ENCODE data around the gene AGFG1. TPM values are rescaled to one million over a fixed set of nuclear protein-coding genes. Genes with fewer than 3 reads are reported as not detected.
"Not testable (repeated sequence)": the region's sequence is repeated elsewhere in the genome, so short reads cannot be mapped to it uniquely, and the experiment has no call there.

AGFG1 gene
- total RNA-seq, 1 experiment from 2014 or later, result 122 TPM

DNA sequence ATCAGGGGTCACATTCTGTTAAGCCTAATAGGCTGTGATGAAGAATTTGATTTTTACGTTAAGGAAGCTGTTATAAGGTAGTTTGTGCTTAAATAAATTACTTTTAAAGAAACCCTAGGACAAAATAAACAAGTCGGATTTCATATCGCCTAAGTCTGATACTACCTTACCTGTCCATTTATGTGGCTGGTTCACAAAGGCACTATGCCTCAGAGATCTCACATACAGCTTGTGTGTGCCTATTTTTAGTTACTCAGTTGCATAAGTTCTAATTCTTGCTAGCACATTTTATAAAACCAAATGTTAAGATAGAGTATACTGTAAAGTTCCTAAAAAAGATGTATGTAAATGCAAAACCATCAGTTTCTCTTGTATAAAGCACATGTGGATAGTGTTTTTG is 40.0 kb downstream of the AGFG1 start:
- H3K9me3 ChIP-seq (replicated peaks), result no peaks in the 10 kb centered on the region
- H3K4me3 ChIP-seq, result no peak overlapping the region
- no peak overlapping the region for H3K27ac ChIP-seq
- DNase-seq (ENCODE audit: low read depth in 1 of 2, low spot score in 2 of 2), result no peak
- no peaks in the 10 kb centered on the region; the same call in 1 of the 2 replicates for H3K36me3 ChIP-seq
- no peaks in the 10 kb centered on the region for H3K27me3 ChIP-seq (replicated peaks)
- H3K4me1 ChIP-seq (replicated peaks), result peaks cover 25% of the 10 kb centered on the region

DNA sequence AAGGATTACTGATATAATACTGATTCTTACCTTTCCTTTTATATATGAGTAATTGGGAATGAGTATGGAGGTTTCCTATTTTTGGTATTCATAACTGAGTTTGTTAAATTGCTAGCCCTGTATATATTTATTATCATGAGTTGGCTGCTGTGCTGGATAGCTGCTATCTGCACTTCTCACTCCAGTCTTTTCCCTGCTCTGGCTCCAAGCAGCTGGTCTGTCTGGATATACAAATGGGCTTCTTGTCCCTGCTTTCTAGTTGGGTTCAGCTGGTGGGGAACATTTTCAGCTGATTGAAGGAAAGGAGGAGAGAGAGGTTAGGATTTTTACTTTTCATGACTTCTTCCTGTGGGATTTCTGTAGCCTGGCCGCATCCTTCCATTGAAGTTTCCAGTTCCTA is 41.2 kb downstream of the AGFG1 start:
- Histone ChIP-seq H3K27ac (no peak overlapping the region), H3K4me1 (replicated peaks) (peaks cover 29% of the 10 kb centered on the region), H3K4me3 (no peak overlapping the region), H3K27me3 (replicated peaks) (no peaks in the 10 kb centered on the region), H3K9me3 (replicated peaks) (no peaks in the 10 kb centered on the region), H3K36me3 (no peaks in the 10 kb centered on the region; the same call in 1 of the 2 replicates)
- DNase-seq (ENCODE audit: low read depth in 1 of 2, low spot score in 2 of 2), result no peak

DNA sequence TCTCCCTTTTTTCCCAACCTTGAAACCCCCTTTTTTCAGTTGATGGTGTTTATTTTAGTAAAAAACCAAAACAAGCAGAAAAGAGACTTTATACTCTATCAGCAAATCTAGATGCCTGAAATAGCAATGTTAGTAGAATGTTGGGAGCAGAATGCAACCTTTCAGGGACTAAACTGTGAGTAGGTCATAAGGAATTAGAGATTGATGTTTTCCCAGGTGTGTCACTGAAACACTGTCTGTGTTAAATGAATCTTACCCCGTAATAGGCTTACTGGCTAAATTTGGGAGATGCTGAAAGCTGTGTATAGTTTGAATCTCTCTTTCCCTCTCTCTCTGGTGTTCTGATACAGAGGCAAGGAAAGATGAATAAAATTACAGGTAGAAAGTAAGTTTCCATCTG is 43.8 kb downstream of the AGFG1 start:
- Histone ChIP-seq H3K27ac (no peak overlapping the region), H3K4me1 (replicated peaks) (peaks cover 18% of the 10 kb centered on the region), H3K36me3 (0 out of 2 replicates have a peak, but pooled peaks cover 2% of the 10 kb centered on the region), H3K9me3 (replicated peaks) (no peaks in the 10 kb centered on the region), H3K4me3 (no peak overlapping the region), H3K27me3 (replicated peaks) (no peaks in the 10 kb centered on the region)
- DNase-seq (ENCODE audit: low read depth in 1 of 2, low spot score in 2 of 2), result no peak

DNA sequence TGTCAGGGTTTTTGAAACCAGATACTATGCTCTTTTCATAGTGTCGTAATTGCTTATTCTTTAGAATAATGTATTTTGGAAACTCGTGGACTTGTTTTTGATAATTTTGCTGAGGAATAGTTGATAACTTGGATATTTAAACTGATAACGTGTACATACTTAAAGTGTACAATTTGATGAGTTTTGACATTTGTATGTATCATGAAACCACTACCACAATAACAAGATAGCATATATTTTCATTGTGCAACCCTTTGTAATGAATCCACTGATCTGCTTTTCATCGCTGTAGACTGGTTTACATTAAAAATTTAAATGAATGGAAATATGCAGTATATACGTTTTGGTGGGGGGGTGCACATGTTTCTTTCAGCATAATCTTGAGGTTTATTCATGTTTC is 45.8 kb downstream of the AGFG1 start:
- H3K27me3 ChIP-seq (replicated peaks), result no peaks in the 10 kb centered on the region
- H3K9me3 ChIP-seq (replicated peaks), result no peaks in the 10 kb centered on the region
- no peak for DNase-seq (ENCODE audit: low read depth in 1 of 2, low spot score in 2 of 2)
- no peak overlapping the region for H3K27ac ChIP-seq
- peaks cover 16% of the 10 kb centered on the region for H3K4me1 ChIP-seq (replicated peaks)
- H3K4me3 ChIP-seq, result no peak overlapping the region
- peaks cover 15% of the 10 kb centered on the region for H3K36me3 ChIP-seq

DNA sequence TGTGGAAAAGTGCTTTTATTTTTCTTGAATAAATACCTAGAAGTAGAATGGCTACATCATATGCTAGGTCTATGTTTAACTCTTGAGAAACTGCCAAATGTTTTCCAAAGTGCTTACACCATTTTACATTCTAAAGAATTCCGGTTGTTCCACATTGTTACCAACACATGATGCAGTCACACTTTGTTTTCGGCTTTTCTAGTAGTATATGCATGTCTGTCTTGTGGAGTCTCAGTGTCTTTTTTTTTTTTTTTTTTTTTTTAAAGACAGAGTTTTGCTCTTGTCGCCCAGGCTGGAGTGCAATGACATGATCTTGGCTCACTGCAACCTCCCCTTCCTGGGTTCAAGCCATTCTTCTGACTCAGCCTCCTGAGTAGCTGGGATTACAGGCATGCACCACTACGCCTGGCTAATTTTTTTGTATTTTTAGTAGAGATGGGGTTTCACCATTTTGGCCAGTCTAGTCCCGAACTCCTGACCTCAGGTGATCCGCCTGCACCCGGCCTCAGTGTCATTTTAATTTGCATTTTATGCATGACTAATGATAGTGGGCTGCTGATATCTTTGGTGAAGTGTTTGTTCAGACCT is 46.4 kb downstream of the AGFG1 start:
- Histone ChIP-seq H3K36me3 (peaks cover 15% of the 10 kb centered on the region), H3K4me1 (replicated peaks) (peaks cover 16% of the 10 kb centered on the region)
- not testable (repeated sequence) for H3K9me3 ChIP-seq (replicated peaks); H3K27me3 ChIP-seq (replicated peaks); H3K4me3 ChIP-seq; H3K27ac ChIP-seq; DNase-seq (ENCODE audit: low read depth in 1 of 2, low spot score in 2 of 2)

DNA sequence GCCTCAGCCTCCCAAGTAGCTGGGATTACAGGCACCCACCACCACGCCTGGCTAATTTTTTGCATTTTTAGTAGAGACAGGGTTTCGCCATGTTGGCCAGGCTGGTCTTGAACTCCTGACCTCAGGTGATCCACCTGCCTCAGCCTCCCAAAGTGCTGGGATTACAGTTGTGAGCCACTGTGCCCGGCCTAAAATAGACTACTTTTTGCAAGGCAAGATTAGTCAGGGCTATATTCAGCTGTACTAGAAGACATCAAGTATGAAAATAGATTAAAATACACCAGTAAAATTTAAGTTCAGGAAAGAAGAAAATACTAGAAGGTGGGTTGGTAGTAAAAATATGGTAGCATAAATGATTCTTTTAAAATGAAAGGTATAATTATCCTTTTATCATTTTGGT is 49.2 kb downstream of the AGFG1 start:
- H3K4me1 ChIP-seq (replicated peaks), result not testable (repeated sequence)
- peaks cover 40% of the 10 kb centered on the region for H3K36me3 ChIP-seq

DNA sequence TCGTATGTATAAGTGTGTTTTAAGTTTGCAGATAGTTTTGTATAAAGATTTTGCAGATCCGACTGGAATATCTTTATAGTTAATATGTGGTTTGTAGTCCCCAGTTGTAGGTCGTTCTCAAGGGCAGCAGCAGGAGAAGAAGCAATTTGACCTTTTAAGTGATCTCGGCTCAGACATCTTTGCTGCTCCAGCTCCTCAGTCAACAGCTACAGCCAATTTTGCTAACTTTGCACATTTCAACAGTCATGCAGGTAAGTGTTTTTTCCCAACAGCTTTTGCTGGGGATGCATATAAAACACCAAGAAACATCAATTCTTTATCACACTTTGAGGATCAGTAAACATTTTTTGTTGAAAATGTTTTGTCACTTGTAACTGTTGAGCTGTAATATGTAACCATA is 52.7 kb downstream of the AGFG1 start:
- Histone ChIP-seq H3K9me3 (replicated peaks) (no peaks in the 10 kb centered on the region), H3K4me3 (no peak overlapping the region), H3K27me3 (replicated peaks) (no peaks in the 10 kb centered on the region), H3K36me3 (peaks cover 46% of the 10 kb centered on the region), H3K27ac (no peak overlapping the region), H3K4me1 (replicated peaks) (no peaks in the 10 kb centered on the region)
- no peak for DNase-seq (ENCODE audit: low read depth in 1 of 2, low spot score in 2 of 2)

More for the DNA sequence above, 49.2 kb downstream of the AGFG1 start:
- not testable (repeated sequence) for H3K27me3 ChIP-seq (replicated peaks); DNase-seq (ENCODE audit: low read depth in 1 of 2, low spot score in 2 of 2); H3K27ac ChIP-seq; H3K9me3 ChIP-seq (replicated peaks); H3K4me3 ChIP-seq

DNA sequence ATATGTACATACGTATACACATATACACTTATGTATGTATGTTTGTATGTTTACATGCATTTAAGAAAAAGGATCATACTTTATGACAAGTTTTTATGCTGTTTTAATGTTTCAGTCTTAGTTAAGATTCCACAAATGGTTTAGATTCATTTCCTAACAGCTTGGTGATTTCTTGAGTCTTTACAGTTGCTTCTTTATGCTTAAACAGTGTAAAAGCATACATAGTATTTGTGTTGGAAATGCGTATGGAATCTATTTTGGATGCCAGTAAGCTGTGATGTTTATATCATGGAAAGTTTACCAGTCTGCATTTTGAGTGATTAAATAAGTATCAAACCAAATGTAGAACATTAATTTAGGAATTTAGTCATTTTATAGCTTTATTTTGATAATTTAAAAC is 55.4 kb downstream of the AGFG1 start:
- no peaks in the 10 kb centered on the region for H3K4me1 ChIP-seq (replicated peaks)

DNA sequence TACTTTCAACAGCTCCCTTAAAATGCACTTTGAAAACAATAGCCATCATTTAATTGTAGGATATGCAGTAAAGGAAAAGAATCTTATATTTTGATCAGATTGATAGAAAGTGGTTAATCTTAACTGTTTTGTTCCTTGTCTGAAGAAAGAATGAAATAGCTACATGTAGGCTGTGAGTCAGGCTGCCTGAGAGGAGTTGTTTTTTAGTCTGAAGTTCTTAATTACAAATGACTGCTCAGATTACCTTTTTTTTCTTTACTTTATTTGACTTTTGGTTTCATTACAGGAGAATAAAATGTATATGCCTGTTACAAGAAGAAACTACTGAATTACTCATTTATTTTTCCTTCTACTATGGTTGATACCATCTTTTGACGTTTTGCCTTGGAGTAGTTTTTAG is 56.8 kb downstream of the AGFG1 start:
- H3K27ac ChIP-seq, result no peak overlapping the region
- H3K36me3 ChIP-seq, result peaks cover 56% of the 10 kb centered on the region
- no peaks in the 10 kb centered on the region for H3K27me3 ChIP-seq (replicated peaks)
- no peak for DNase-seq (ENCODE audit: low read depth in 1 of 2, low spot score in 2 of 2)
- no peaks in the 10 kb centered on the region for H3K4me1 ChIP-seq (replicated peaks)
- no peaks in the 10 kb centered on the region for H3K9me3 ChIP-seq (replicated peaks)
- no peak overlapping the region for H3K4me3 ChIP-seq

More for the DNA sequence above, 55.4 kb downstream of the AGFG1 start:
- Histone ChIP-seq H3K4me3 (no peak overlapping the region), H3K36me3 (peaks cover 49% of the 10 kb centered on the region), H3K27me3 (replicated peaks) (no peaks in the 10 kb centered on the region), H3K27ac (no peak overlapping the region), H3K9me3 (replicated peaks) (no peaks in the 10 kb centered on the region)
- DNase-seq (ENCODE audit: low read depth in 1 of 2, low spot score in 2 of 2), result no peak

DNA sequence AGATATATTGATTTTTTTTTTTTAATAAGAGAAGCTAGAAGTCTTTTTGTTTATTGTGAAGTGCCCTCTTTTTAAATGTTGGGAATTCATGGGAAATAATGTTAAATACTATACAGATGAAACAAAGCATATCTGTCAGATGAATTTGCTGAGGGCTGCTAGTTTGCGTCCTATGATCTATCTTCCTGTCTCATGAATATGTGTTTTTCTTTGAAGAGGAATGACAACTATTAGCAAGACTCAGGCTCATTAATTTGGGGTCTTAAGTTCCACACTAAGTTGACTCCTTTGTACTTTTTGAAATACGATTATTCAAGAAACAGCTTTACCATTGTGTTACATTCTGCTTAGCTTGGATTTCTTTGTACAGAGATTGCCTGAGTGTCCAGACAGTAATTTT is 57.9 kb downstream of the AGFG1 start:
- no peaks in the 10 kb centered on the region for H3K4me1 ChIP-seq (replicated peaks)
- no peak for DNase-seq (ENCODE audit: low read depth in 1 of 2, low spot score in 2 of 2)
- H3K27me3 ChIP-seq (replicated peaks), result no peaks in the 10 kb centered on the region
- no peaks in the 10 kb centered on the region for H3K9me3 ChIP-seq (replicated peaks)
- no peak overlapping the region for H3K27ac ChIP-seq
- peaks cover 56% of the 10 kb centered on the region for H3K36me3 ChIP-seq
- no peak overlapping the region for H3K4me3 ChIP-seq

DNA sequence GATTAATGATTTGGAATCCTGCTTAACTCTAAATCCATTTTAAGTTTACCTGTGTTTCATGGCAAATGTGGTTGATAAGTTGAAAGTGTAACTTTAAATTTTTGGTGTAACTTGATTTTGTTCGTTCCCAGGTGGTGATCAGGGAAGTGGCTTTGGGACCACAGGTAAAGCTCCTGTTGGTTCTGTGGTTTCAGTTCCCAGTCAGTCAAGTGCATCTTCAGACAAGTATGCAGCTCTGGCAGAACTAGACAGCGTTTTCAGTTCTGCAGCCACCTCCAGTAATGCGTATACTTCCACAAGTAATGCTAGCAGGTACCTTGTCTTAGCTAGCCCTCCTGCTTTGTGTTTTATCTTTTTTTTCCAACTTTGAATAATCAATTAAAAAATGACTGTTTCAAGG is 62.8 kb downstream of the AGFG1 start:
- no peak overlapping the region for H3K4me3 ChIP-seq
- DNase-seq (ENCODE audit: low read depth in 1 of 2, low spot score in 2 of 2), result no peak
- no peak overlapping the region for H3K27ac ChIP-seq
- H3K36me3 ChIP-seq, result peaks cover 78% of the 10 kb centered on the region
- no peaks in the 10 kb centered on the region for H3K9me3 ChIP-seq (replicated peaks)
- H3K4me1 ChIP-seq (replicated peaks), result no peaks in the 10 kb centered on the region
- H3K27me3 ChIP-seq (replicated peaks), result no peaks in the 10 kb centered on the region

DNA sequence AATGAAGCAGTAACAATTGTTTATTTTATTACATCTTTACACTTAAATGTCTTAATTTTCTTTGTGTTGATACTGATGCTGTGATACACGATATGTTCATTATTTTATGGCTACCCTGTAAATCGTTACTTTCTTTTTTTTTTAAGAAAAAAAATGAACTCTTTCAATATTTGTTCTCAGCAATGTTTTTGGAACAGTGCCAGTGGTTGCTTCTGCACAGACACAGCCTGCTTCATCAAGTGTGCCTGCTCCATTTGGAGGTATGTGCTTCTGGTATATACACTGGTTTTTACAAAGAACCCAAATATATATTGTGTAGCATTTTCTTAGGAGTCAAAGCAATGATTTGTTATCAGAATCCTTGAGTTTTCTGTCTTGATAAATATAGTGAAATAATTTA is 64.5 kb downstream of the AGFG1 start:
- H3K9me3 ChIP-seq (replicated peaks), result no peaks in the 10 kb centered on the region
- H3K4me3 ChIP-seq, result no peak overlapping the region
- DNase-seq (ENCODE audit: low read depth in 1 of 2, low spot score in 2 of 2), result no peak
- no peak overlapping the region for H3K27ac ChIP-seq
- peaks cover 76% of the 10 kb centered on the region for H3K36me3 ChIP-seq
- no peaks in the 10 kb centered on the region for H3K4me1 ChIP-seq (replicated peaks)
- H3K27me3 ChIP-seq (replicated peaks), result no peaks in the 10 kb centered on the region

DNA sequence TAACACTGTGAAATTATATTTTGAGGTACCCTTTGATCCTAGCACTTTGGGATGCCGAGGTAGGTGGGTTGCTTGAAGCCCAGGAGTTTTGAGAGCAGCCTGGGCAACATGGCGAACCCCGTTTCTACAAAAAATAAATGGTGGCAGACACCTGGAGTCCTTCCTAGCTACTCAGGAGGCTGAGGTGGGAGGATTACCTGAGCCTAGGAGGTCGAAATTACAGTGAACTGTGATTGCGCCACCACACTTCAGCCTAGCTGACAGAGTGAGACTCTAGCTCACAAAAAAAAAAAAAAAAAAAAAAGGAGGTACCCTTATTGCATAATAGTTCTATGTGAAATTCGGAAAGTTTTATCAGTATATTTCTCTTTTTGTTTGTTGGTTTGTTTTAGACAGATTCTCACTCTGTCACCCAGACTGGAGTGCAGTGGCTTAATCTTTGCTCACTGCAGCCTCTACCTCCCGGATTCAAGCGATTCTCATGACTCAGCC is 67.6 kb downstream of the AGFG1 start:
- Histone ChIP-seq H3K27me3 (replicated peaks) (no peaks in the 10 kb centered on the region), H3K4me1 (replicated peaks) (no peaks in the 10 kb centered on the region), H3K4me3 (no peak overlapping the region), H3K9me3 (replicated peaks) (no peaks in the 10 kb centered on the region), H3K27ac (no peak overlapping the region), H3K36me3 (peaks cover 57% of the 10 kb centered on the region)
- DNase-seq (ENCODE audit: low read depth in 1 of 2, low spot score in 2 of 2), result no peak

DNA sequence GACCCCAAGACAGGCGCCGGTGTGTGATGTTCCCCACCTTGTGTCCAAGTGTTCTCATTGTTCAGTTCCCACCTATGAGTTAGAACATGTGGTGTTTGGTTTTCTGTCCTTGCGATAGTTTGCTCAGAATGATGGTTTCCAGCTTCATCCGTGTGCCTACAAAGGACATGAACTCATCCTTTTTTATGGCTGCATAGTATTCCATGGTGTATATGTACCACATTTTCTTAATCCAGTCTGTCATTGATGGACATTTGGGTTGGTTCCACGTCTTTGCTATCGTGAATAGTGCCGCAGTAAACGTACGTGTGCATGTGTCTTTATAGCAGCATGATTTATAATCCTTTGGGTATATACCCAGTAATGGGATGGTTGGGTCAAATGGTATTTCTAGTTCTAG is 68.4 kb downstream of the AGFG1 start:
- peaks cover 57% of the 10 kb centered on the region for H3K36me3 ChIP-seq
- H3K27me3 ChIP-seq (replicated peaks); H3K4me3 ChIP-seq: not testable (repeated sequence)

DNA sequence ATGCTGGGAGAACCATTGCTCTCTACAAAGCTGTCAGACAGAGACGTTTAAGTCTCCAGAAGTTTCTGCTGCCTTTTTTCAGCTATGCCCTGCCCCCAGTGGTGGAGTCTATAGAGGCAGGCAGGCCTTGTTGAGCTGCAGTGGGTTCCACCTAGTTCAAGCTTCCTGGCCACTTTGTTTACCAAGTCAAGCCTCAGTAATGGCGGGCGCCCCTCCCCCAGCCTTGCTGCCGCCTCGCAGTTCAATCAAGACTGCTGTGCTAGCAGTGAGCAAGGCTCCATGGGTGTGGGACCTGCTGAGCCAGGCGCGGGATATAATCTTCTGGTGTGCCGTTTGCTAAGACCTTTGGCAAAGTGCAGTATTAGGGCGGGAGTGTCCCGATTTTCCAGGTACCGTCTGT is 74.0 kb downstream of the AGFG1 start:
- peaks cover 49% of the 10 kb centered on the region for H3K36me3 ChIP-seq
- no peak overlapping the region for H3K4me3 ChIP-seq
- no peak overlapping the region for H3K27ac ChIP-seq
- H3K9me3 ChIP-seq (replicated peaks), result 0 out of 2 replicates have a peak, but pooled peaks cover 3% of the 10 kb centered on the region
- H3K27me3 ChIP-seq (replicated peaks), result no peaks in the 10 kb centered on the region
- H3K4me1 ChIP-seq (replicated peaks), result no peaks in the 10 kb centered on the region
- peak in 1 of 2 experiments; percentile 42 for DNase-seq (ENCODE audit: low read depth in 1 of 2, low spot score in 2 of 2)

More for the DNA sequence above, 68.4 kb downstream of the AGFG1 start:
- not testable (repeated sequence) for H3K27ac ChIP-seq; DNase-seq (ENCODE audit: low read depth in 1 of 2, low spot score in 2 of 2); H3K9me3 ChIP-seq (replicated peaks); H3K4me1 ChIP-seq (replicated peaks)
